Endothelial cell of umbilical vein (primary cell): ENCODE results near the gene ANO1. TPM values are rescaled to one million over a fixed set of nuclear protein-coding genes. Genes with fewer than 3 reads are reported as not detected.

Source experiments
- BruUV-seq: library from RNA; stranded (reverse); fragments of 400-500 nt; replicated peaks from 2 replicates; lab custom pipeline; 2021; lab: Mats Ljungman, UMichigan
- CTCF ChIA-PET: fragments of 300-600, 350-600 bp; sonication (Branson Sonifier 250); formaldehyde crosslinking; loops from one replicate; lab custom pipeline; 2021; ENCODE audit warnings: antibody characterized with exemption, inconsistent platforms; lab: Charles Lee
- POLR2A ChIA-PET: fragments of 300-600, 350-600 bp; sonication (Branson Sonifier 250); formaldehyde crosslinking; loops from one replicate; lab custom pipeline; 2021; ENCODE audit warnings: antibody characterized with exemption, inconsistent platforms; lab: Charles Lee
- DNase-seq: peaks from one replicate; pipeline ENCODE4 v3.0.0-alpha.2; 2011; ENCODE audit warnings: low read depth, low spot score
- FAIRE-seq: peaks from 2 replicates; lab custom pipeline; 2011; peaks lifted over from hg19 to GRCh38; lab: Jason Lieb, UNC
- H2AFZ ChIP-seq: 2 replicates; pipeline ENCODE4 v1.6.0; 2012; ENCODE audit warnings: low read depth, low read length, control low read depth, inconsistent platforms
- H3K27ac ChIP-seq: 2 replicates; pipeline ENCODE4 v1.5.1; 2011; ENCODE audit warnings: low read depth, mild to moderate bottlenecking, control low read depth, low read length, moderate library complexity; ENCODE audit not compliant: insufficient read depth
- H3K27me3 ChIP-seq, 2 experiments: 2 replicates each; pipeline versions ENCODE4 v1.6.0 to v1.6.1; 2011; ENCODE audit warnings: low read length in 2 of 2, mixed read lengths in 1 of 2; ENCODE audit not compliant: control insufficient read depth in 2 of 2, insufficient read depth in 2 of 2
- H3K36me3 ChIP-seq, 2 experiments: 2 replicates in 1 of 2; 3 replicates in 1 of 2; pipeline ENCODE4 v1.5.1; 2011; ENCODE audit warnings: low read length in 2 of 2, mild to moderate bottlenecking in 1 of 2, moderate library complexity in 1 of 2; ENCODE audit not compliant: control insufficient read depth in 2 of 2, insufficient read depth in 2 of 2; ENCODE audit errors: extremely low read depth in 1 of 2
- H3K4me1 ChIP-seq: 3 replicates; pipeline ENCODE4 v1.5.1; 2011; ENCODE audit warnings: mild to moderate bottlenecking, low read length; ENCODE audit not compliant: control insufficient read depth, insufficient read depth; ENCODE audit errors: extremely low read depth
- H3K4me2 ChIP-seq: 2 replicates; pipeline ENCODE4 v1.6.1; 2011; ENCODE audit warnings: low read length, control low read depth, mixed read lengths; ENCODE audit not compliant: insufficient read depth
- H3K4me3 ChIP-seq, 3 experiments: fragments of 200-600 bp in 1 of 3; sonication (generic), shearing (Covaris generic) in 1 of 3; replicated peaks in 1 of 3; 2 replicates each; pipeline ENCODE4 v1.5.1; 2011 to 2016; ENCODE audit warnings: control low read depth in 3 of 3, low read length in 3 of 3, mild to moderate bottlenecking in 2 of 3, inconsistent platforms in 1 of 3, low read depth in 1 of 3, moderate library complexity in 1 of 3; ENCODE audit not compliant: insufficient read depth in 1 of 3
- H3K79me2 ChIP-seq: 2 replicates; pipeline ENCODE4 v1.6.0; 2012; ENCODE audit warnings: low read length, inconsistent platforms; ENCODE audit not compliant: control insufficient read depth, insufficient read depth
- H3K9ac ChIP-seq: replicated peaks from 2 replicates; pipeline ENCODE3; 2011; ENCODE audit warnings: low read length, control low read depth; ENCODE audit not compliant: insufficient read depth; ENCODE audit errors: extremely low read depth
- H3K9me1 ChIP-seq: replicated peaks from 3 replicates; pipeline ENCODE4 v1.6.0; 2011; ENCODE audit warnings: mild to moderate bottlenecking, low read length; ENCODE audit not compliant: control insufficient read depth, insufficient read depth; ENCODE audit errors: extremely low read depth
- H3K9me3 ChIP-seq: replicated peaks from 2 replicates; pipeline ENCODE4 v1.5.1; 2012; ENCODE audit warnings: low read length, inconsistent platforms; ENCODE audit not compliant: control insufficient read depth, insufficient read depth
- H4K20me1 ChIP-seq: replicated peaks from 2 replicates; pipeline ENCODE3; 2011; ENCODE audit warnings: mild to moderate bottlenecking, low read length; ENCODE audit not compliant: control insufficient read depth, insufficient read depth; ENCODE audit errors: extremely low read depth
- EZH2 ChIP-seq: IDR thresholded peaks from 2 replicates; pipeline ENCODE4 v1.6.1; 2012; ENCODE audit warnings: borderline replicate concordance, low read depth, mild to moderate bottlenecking, moderate library complexity, low read length, inconsistent platforms; ENCODE audit not compliant: severe bottlenecking
- FOS ChIP-seq: IDR thresholded peaks from 2 replicates; pipeline ENCODE4 v1.6.1; 2011; ENCODE audit warnings: mild to moderate bottlenecking, low read length, moderate library complexity, borderline replicate concordance; ENCODE audit not compliant: insufficient read depth
- GATA2 ChIP-seq: IDR thresholded peaks from 2 replicates; pipeline ENCODE4 v1.7.0; 2011; ENCODE audit warnings: low read depth, mild to moderate bottlenecking, moderate library complexity, mixed read lengths, low read length; ENCODE audit not compliant: insufficient read length, insufficient read depth
- JUN ChIP-seq: IDR thresholded peaks from 2 replicates; pipeline ENCODE4 v1.6.1; 2011; ENCODE audit warnings: borderline replicate concordance, low read depth; ENCODE audit not compliant: insufficient read length, insufficient read depth
- MYC ChIP-seq: IDR thresholded peaks from one replicate; pipeline ENCODE4 v1.6.1; 2011; ENCODE audit warnings: mild to moderate bottlenecking, low read depth, low read length
- POLR2A ChIP-seq: IDR thresholded peaks from 2 replicates; pipeline ENCODE4 v1.6.1; 2012; ENCODE audit warnings: low read depth, mild to moderate bottlenecking, control low read depth, low read length
- POLR2AphosphoS5 ChIP-seq: IDR thresholded peaks from 2 replicates; pipeline ENCODE4 v1.6.1; 2012; ENCODE audit warnings: low read depth, mild to moderate bottlenecking, control low read depth, low read length, moderate library complexity; ENCODE audit not compliant: insufficient read depth
- dilution Hi-C: fragments of 300-500 bp; cut with MboI; formaldehyde crosslinking; loops from one replicate; pipeline ENCODE4 v1.15.0; 2019; ENCODE audit warnings: low sequenced_read_pairs; ENCODE audit not compliant: extremely low pct_ligation_motif_present
- intact Hi-C: fragments of 100-400 bp; cut with micrococcal nuclease; formaldehyde crosslinking; loops from one replicate; pipeline ENCODE4 v1.10.0; 2022
- polyA plus RNA-seq, 4 experiments: library from polyadenylated mRNA; depleted of rRNA in 3 of 4; stranded (reverse) in 3 of 4; unstranded in 1 of 4; fragments of >200 nt; gene quantifications; 2 replicates each; pipeline versions ENCODE4 v1.2.1 to v1.2.3, GENCODE V29; 2011 to 2012; ENCODE audit warnings: missing spikeins in 1 of 4
- total RNA-seq: library from RNA; stranded (reverse); gene quantifications from 2 replicates; pipeline ENCODE4 v1.2.3, GENCODE V29; 2021
- TF ChIP-seq, protein P1 (sequence below): IDR thresholded peaks from 2 replicates; pipeline ENCODE4 v1.6.1; 2011; ENCODE audit not compliant: insufficient read depth, insufficient read length
- TF ChIP-seq, protein P2 (sequence below), 2 donors: IDR thresholded peaks; 1 replicate in 1 of 2; 2 replicates in 1 of 2; pipeline ENCODE4 v1.5.1; 2011; ENCODE audit warnings: low read length in 2 of 2, mild to moderate bottlenecking in 2 of 2, moderate library complexity in 2 of 2, control low read depth in 1 of 2, inconsistent platforms in 1 of 2, low read depth in 1 of 2; ENCODE audit not compliant: insufficient read depth in 1 of 2; ENCODE audit errors: extremely low read depth in 1 of 2

Gene ANO1
- total and polyA plus RNA-seq, 2 donors (not counting 3 experiments of a cell fraction or from before 2014, with no cell fraction given) = 0.03 to 0.40 TPM

DNA sequence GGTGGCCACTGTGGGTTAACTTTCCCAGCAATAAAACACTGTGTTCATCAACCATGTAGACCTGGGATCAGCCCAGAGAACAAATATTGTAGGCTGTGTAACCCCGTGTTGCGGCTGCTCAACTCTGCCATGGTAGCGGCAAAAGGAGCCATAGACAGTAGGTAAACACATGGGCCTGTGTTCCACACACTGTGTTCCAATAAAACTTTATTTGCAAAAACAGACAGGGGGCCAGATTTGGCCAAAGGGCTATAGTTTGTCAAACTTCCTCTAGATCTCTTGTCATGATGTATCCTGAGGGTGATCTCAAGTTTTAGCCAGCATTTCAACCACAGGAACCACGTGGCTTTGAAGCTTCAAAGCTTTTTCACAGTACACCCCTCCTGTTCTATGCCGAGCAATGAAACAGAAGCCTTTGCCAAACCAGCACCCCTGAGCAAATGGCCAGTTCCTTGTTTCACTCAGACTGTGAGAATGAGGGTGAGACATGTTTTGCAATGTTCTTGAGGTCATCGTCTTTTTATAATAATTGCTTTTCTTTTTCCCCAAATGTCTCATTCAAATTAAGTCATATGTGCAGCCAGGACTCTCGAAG is 75.1 kb downstream of the ANO1 start:
- no TSS peak for BruUV-seq
- Histone ChIP-seq H3K27me3 (no peaks in the 10 kb centered on the region), H4K20me1 (no peaks in the 10 kb centered on the region), H3K27ac (no peak overlapping the region), H3K4me2 (no peak overlapping the region), H3K4me3 (no peak overlapping the region), H3K9me1 (no peaks in the 10 kb centered on the region), H3K36me3 (no peaks in the 10 kb centered on the region), H3K4me1 (no peaks in the 10 kb centered on the region), H3K9ac (no peak overlapping the region), H3K9me3 (no peaks in the 10 kb centered on the region), H2AFZ (no peak overlapping the region), H3K79me2 (no peaks in the 10 kb centered on the region)
- no peak for TF ChIP-seq GATA2
- TF ChIP-seq EZH2 = no peak
- no peak for TF ChIP-seq MYC
- no peak for TF ChIP-seq POLR2A
- no peak for TF ChIP-seq JUN
- FAIRE-seq (no peak), DNase-seq (no peak)
- dilution Hi-C loops (no loop called here), intact Hi-C loops (no loop called here)
- CTCF ChIA-PET = no interaction called here
- POLR2A ChIA-PET = no interaction called here

- Histone ChIP-seq H3K27ac (no peak overlapping the region), H3K4me3 (no peak overlapping the region), H3K79me2 (no peaks in the 10 kb centered on the region), H3K9ac (no peak overlapping the region), H2AFZ (no peak overlapping the region), H3K27me3 (no peaks in the 10 kb centered on the region), H3K4me1 (no peaks in the 10 kb centered on the region), H3K36me3 (no peaks in the 10 kb centered on the region), H4K20me1 (no peaks in the 10 kb centered on the region), H3K9me3 (no peaks in the 10 kb centered on the region), H3K4me2 (no peak overlapping the region), H3K9me1 (no peaks in the 10 kb centered on the region)
- FAIRE-seq (no peak), DNase-seq (no peak)
- ChIA-PET CTCF (interaction anchor here (2.9 kb wide), 1 partner anchor 237 kb away, joined by 10 read pairs; no protein-coding TSS in a partner anchor), POLR2A (no interaction called here)
- intact Hi-C loops (no loop called here), dilution Hi-C loops (no loop called here)
- no TSS peak for BruUV-seq
- no peak for TF ChIP-seq POLR2AphosphoS5
- TF ChIP-seq, protein P1, sequence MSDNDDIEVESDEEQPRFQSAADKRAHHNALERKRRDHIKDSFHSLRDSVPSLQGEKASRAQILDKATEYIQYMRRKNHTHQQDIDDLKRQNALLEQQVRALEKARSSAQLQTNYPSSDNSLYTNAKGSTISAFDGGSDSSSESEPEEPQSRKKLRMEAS = no peak
- TF ChIP-seq, protein P2, sequence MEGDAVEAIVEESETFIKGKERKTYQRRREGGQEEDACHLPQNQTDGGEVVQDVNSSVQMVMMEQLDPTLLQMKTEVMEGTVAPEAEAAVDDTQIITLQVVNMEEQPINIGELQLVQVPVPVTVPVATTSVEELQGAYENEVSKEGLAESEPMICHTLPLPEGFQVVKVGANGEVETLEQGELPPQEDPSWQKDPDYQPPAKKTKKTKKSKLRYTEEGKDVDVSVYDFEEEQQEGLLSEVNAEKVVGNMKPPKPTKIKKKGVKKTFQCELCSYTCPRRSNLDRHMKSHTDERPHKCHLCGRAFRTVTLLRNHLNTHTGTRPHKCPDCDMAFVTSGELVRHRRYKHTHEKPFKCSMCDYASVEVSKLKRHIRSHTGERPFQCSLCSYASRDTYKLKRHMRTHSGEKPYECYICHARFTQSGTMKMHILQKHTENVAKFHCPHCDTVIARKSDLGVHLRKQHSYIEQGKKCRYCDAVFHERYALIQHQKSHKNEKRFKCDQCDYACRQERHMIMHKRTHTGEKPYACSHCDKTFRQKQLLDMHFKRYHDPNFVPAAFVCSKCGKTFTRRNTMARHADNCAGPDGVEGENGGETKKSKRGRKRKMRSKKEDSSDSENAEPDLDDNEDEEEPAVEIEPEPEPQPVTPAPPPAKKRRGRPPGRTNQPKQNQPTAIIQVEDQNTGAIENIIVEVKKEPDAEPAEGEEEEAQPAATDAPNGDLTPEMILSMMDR (IDR thresholded peaks at IDR 0.05; ENCODE audit: extremely low read depth in 1 of 2, insufficient read depth in 1 of 2, low read depth in 1 of 2, low read length in 2 of 2) = no peak
- TF ChIP-seq EZH2 = no peak
- TF ChIP-seq JUN = no peak
- TF ChIP-seq POLR2A = no peak
- TF ChIP-seq MYC = no peak
- no peak for TF ChIP-seq FOS
Observed at GRCh38 chr11:70155386-70155785, 77.3 kb downstream of the ANO1 start.
